Measurements from ENCODE around the gene RGMA.

RGMA gene

GRCh38 chr15:93020976-93021772, 67.8 kb downstream of the RGMA start:
- in situ Hi-C loops (cut with HindIII; ENCODE audit: low sequenced_read_pairs): no loop called here

- in situ Hi-C loops (cut with HindIII; ENCODE audit: low sequenced_read_pairs): no loop called here
Observed at GRCh38 chr15:93019971-93020370, 69.0 kb downstream of the RGMA start.

- in situ Hi-C loops (cut with HindIII; ENCODE audit: low sequenced_read_pairs): no loop called here
Observed at GRCh38 chr15:93019090-93019489, 69.9 kb downstream of the RGMA start.

GRCh38 chr15:93018574-93018973, 70.4 kb downstream of the RGMA start:
- in situ Hi-C loops (cut with HindIII; ENCODE audit: low sequenced_read_pairs): no loop called here

DNA sequence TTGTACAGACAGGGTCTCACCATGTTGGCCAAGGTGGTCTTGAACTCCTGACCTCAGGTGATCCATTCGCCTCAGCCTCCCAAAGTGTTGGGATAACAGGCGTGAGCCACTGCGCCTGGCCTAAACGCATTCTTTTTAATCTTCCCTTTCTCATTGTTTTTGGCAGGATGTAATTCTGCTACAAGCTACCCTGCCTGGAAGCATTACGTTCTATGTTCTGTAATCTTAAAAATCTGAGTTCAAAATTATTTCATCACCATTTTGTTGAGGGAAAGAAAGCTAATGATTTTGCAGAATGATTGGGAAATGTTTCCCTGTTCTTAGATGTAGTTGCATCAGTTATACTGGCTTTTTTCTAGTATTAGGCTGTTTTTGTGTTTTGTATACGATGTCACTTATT, 71.5 kb downstream of the RGMA start:
- in situ Hi-C loops (cut with HindIII; ENCODE audit: low sequenced_read_pairs): no loop called here

DNA sequence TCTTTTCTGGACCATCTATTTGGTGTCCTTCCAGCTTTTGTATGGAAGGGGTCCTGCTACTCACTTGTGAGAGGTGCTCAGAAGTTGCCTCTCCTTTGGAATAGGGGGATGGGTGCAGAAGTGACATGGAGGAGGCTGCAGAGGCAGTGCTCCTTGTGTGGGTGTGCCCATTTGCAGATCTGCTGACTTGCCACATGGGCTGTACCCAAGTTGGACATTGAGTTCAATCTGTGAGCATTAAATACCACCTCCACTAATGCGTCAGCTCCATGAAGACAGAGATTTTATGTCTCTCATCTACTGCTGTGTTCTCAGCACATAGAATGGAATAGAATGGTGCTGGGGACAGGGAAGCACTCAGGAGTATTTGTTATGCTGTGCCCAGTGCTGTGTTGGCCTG, 76.2 kb downstream of the RGMA start:
- in situ Hi-C loops (cut with HindIII; ENCODE audit: low sequenced_read_pairs): no loop called here

- in situ Hi-C loops (cut with HindIII; ENCODE audit: low sequenced_read_pairs): no loop called here
Observed at GRCh38 chr15:93007994-93008393, 81.0 kb downstream of the RGMA start.

DNA sequence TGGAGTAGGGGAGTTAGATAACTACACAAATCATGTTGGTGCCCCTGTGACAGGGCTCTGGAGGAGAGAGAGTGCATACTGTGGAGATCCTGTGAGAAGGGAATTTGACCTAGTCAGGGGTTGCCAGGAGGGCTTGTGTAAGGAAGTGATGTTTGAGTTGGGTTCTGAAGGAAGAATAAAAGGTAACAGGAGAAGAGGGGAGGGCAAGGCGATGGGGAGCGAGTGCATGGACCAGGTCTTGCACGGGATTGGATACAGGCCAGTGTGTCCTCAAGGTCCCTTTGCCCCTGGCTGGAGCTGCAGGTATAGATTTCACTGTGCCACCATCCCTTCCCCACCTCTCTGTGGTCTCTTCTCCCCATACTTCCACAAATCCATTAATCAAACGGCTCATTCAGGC, 83.9 kb downstream of the RGMA start:
- in situ Hi-C loops (cut with HindIII; ENCODE audit: low sequenced_read_pairs): no loop called here

- in situ Hi-C loops (cut with HindIII; ENCODE audit: low sequenced_read_pairs): no loop called here
Observed at GRCh38 chr15:93001881-93002280, 87.1 kb downstream of the RGMA start.

DNA sequence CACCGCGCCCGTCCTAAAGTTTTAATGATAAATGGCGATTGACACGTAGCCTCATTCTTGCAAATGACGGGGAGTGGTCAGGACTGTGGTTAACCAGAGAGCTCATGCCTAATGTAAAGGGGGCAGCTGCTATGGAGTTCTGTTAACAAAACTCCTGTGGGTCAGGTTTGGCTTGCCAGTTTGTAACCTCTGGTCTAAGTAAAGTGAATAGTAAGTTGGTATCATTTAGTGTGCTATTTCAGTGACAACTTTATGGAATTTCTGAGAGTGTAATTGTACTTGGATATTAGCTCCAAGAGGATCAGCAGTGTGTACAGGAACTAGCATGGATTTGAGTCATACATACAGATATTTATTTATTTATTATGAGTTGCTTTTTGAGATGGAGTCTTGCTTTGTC, 87.9 kb downstream of the RGMA start:
- in situ Hi-C loops (cut with HindIII; ENCODE audit: low sequenced_read_pairs): no loop called here

- in situ Hi-C loops (cut with HindIII; ENCODE audit: low sequenced_read_pairs): no loop called here
Observed at GRCh38 chr15:92997821-92998220, 91.2 kb downstream of the RGMA start.

DNA sequence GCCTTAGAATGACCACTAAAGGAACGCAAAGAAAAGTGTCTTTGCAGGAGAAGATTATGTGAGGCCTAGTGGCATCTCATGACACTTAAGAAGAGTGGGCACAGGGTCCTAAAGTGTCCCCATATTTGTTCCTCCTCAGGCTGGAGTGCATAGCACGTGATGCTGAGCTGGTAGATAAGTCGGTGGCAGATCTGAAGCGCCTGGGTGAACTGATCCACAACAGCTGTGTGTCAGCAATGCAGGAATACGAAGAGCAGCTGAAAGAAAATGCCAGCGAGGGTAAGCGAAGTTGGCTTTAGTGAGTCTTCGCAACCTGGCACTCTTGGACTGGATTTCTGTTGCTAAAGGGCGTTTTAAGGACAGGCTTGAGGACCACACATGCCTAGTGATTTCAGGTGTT, 96.3 kb downstream of the RGMA start:
- in situ Hi-C loops (cut with HindIII; ENCODE audit: low sequenced_read_pairs): no loop called here

DNA sequence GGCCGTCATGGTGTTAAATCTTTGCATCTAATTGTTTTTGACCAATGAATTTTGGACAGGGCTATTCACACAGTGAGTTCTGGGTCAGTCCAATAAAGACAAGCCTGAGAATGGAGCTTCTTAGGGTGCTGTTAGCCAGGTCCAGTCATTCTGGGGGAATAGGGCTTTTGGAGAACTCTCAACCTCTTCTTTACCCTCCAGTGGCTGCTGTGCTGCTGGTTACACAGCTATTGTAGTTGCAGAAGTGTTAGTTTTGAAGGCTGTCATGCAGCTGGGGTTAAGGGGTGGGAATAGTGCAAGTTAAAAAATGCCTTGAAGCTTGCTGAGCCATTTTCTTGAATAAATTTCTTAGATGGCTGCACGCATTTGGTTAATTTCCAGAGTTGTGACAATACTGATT, 99.0 kb downstream of the RGMA start:
- in situ Hi-C loops (cut with HindIII; ENCODE audit: low sequenced_read_pairs): no loop called here

DNA sequence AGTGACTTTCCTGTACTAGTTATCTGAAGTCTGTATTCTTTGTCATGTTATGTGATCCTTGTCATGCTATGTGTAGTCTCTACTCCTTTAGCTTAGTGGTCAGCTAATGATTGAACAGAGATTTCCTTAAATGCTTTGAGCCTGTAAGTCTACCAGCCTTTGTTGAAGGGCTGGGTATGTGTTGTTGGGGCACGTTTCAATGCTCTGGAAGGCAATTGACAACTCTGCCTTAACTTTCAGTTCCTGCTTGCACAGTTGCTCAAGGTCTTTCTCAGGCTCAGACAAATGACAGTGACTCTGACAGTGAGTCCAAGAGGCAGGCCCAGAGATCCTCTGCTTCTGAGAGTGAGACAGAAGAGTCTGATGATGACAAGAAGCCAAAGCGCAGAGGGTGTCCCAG, 99.5 kb downstream of the RGMA start:
- in situ Hi-C loops (cut with HindIII; ENCODE audit: low sequenced_read_pairs): no loop called here
